ENCODE results near the gene VAV1. TPM values are rescaled to one million over a fixed set of nuclear protein-coding genes. Genes with fewer than 3 reads are reported as not detected.
A peak's percentile ranks its signal among the peaks of the same experiment; 100 is the strongest.

VAV1 gene
- total and polyA plus RNA-seq, 2 of the 8 experiments (the other 6 are each of a cell fraction or from before 2014, with no cell fraction given) = 0.21 to 0.22 TPM

DNA sequence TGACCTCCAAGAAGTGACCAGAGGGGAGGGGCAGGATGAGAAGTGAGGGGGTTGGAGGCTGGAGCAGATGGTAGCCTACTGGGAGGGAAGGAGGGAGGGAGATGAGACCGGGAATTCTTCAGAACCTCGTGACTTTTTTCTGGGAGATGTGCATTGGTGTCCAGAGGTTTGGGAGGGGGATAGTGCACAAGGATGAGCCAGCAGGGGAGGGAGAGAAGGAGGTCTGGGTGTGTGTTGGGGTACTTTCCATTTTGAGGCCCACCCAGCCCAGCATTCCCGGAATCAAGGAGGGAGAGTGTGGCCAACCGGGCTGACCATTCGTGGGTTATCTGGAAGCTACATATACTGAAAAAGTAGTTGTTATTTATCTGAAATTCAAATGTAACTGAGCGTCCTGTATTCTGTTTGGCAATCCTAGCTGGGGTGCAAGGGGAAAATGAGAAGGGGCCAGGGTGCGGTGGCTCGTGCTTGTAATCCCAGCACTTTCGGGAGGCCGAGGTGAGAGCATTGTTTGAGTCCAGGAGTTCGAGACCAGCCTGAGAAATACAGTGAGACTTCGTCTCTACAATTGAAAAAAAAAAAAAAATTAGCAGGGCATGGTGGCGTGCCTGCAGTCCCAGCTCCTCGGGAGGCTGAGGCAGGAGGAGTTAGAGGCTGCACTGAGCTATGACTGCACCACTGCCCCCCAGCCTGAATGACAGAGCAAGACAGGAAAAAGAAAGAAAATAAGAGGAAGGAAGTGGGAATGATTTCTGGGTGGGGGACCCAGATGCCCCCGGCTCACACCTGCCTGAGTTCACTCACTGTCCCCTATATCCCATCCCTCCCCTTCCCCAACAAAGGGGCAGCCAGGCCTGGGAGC is 47.6 kb upstream of the VAV1 start:
- H4K5ac ChIP-seq (ENCODE audit: insufficient read length, low read depth, low read length) = no peak overlapping the region
- no peak overlapping the region for H3K4ac ChIP-seq (replicated peaks; ENCODE audit: insufficient read length, low read depth, low read length)
- WGBS, 2 experiments (ENCODE audit: extremely low coverage in 1 of 2, insufficient coverage in 1 of 2, insufficient read length in 1 of 2, insufficient replicate concordance in 2 of 2, low coverage in 1 of 2, low lambda C conversion rate in 2 of 2, missing lambda C conversion rate in 1 of 2) = 83% methylated on average over 15 of the region's 15 CpGs; no CpG with 5 or more reads in 1 of the 2 experiments
- H2AFZ ChIP-seq (ENCODE audit: low read length) = no peak overlapping the region
- peaks cover under 1% of the 10 kb centered on the region; the same call in 1 of the 2 replicates for H3K23me2 ChIP-seq (ENCODE audit: low read depth, low read length)
- no peak overlapping the region for H2BK20ac ChIP-seq (ENCODE audit: low read length)
- 0 out of 2 replicates have a peak overlapping the region, but pooled peaks have one; percentile 39 for H2BK12ac ChIP-seq (ENCODE audit: low read depth, low read length)
- no peak overlapping the region for H4K91ac ChIP-seq (replicated peaks; ENCODE audit: insufficient read length, low read length)
- no peaks in the 10 kb centered on the region for H3K36me3 ChIP-seq (ENCODE audit: control insufficient read depth in 2 of 4, insufficient read depth in 4 of 4, low read length in 3 of 4)
- no peak overlapping the region for H3K18ac ChIP-seq (ENCODE audit: extremely low read depth, low read length)
- no peak overlapping the region for H3K27ac ChIP-seq (ENCODE audit: low read depth, low read length)
- DNase-seq (ENCODE audit: low read depth in 1 of 2, low spot score in 2 of 2) (no peak), FAIRE-seq (no peak)
- CTCF ChIA-PET (ENCODE audit: partially characterized antibody) = interaction anchor here (0.5 to 7.2 kb wide), 5 partner anchors 9 to 188 kb away, joined by 4 to 31 read pairs (median 5); partner anchors contain the start of gene GPR108
- no peak overlapping the region for H3K9ac ChIP-seq (replicated peaks in 1 of 4; ENCODE audit: extremely low read depth in 1 of 4, low read depth in 3 of 4, low read length in 3 of 4)
- H3K79me1 ChIP-seq (ENCODE audit: low read depth, low read length) = no peaks in the 10 kb centered on the region
- H3K9me3 ChIP-seq (ENCODE audit: insufficient read depth in 2 of 2, low read depth in 1 of 2, low read length in 1 of 2) = no peaks in the 10 kb centered on the region
- H4K8ac ChIP-seq (ENCODE audit: extremely low read depth, insufficient read depth, low read length) = no peak overlapping the region
- POLR2A ChIA-PET (ENCODE audit: partially characterized antibody) = interaction anchor here (0.7 to 3.6 kb wide), 6 partner anchors 9 to 194 kb away, joined by 3 to 14 read pairs (median 3); partner anchors contain the start of genes GPR108 and TNFSF9
- no peak for TF ChIP-seq RAD21 (IDR thresholded peaks at IDR 0.05 in 1 of 2, conservative IDR thresholded peaks at IDR 0.05 in 1 of 2; ENCODE audit: low read depth in 2 of 2, low read length in 2 of 2)
- no peak for TF ChIP-seq TEAD4 (IDR thresholded peaks at IDR 0.05; ENCODE audit: low read depth, low read length)
- TF ChIP-seq CBX8 (IDR thresholded peaks at IDR 0.05; ENCODE audit: borderline replicate concordance, low read depth, low read length) = no peak
- no peak for TF ChIP-seq KDM1A (IDR thresholded peaks at IDR 0.05; ENCODE audit: borderline replicate concordance, low read length)
- TF ChIP-seq TBP (IDR thresholded peaks at IDR 0.05; ENCODE audit: low read depth, low read length) = no peak
- no peak for TF ChIP-seq SP4 (IDR thresholded peaks at IDR 0.05; ENCODE audit: low read length)
- no peak for TF ChIP-seq SP1 (IDR thresholded peaks at IDR 0.05; ENCODE audit: low read depth, low read length)
- no peak for TF ChIP-seq SIN3A (conservative IDR thresholded peaks at IDR 0.05 in 1 of 2, IDR thresholded peaks at IDR 0.05 in 1 of 2; ENCODE audit: low read depth in 1 of 2, low read length in 2 of 2)
- no peak for TF ChIP-seq PHF8 (conservative IDR thresholded peaks at IDR 0.05; ENCODE audit: low read depth, low read length)
- TF ChIP-seq POLR2A (IDR thresholded peaks at IDR 0.05; ENCODE audit: control extremely low read depth in 1 of 2, low read depth in 2 of 2, low read length in 2 of 2) = no peak
- H3K79me2 ChIP-seq (ENCODE audit: control insufficient read depth in 1 of 2, insufficient read depth in 2 of 2, low read length in 2 of 2) = no peaks in the 10 kb centered on the region
- peaks cover 0 to 9% (median 5%) of the 10 kb centered on the region in 4 experiments; a peak in 5 of 7 replicates for H3K4me1 ChIP-seq (replicated peaks in 1 of 4; ENCODE audit: control insufficient read depth in 3 of 4, insufficient read depth in 4 of 4, low read length in 3 of 4)
- no peaks in the 10 kb centered on the region for H3K27me3 ChIP-seq (replicated peaks in 1 of 4; ENCODE audit: control insufficient read depth in 3 of 4, extremely low read depth in 1 of 4, insufficient read depth in 3 of 4, low read length in 3 of 4)
- no peak overlapping the region for H2AK5ac ChIP-seq (ENCODE audit: low read depth, low read length)
- H4K20me1 ChIP-seq (replicated peaks in 1 of 2; ENCODE audit: control insufficient read depth in 1 of 2, insufficient read depth in 2 of 2, low read length in 2 of 2) = no peaks in the 10 kb centered on the region
- no peak overlapping the region for H3K23ac ChIP-seq (ENCODE audit: insufficient read length)
- no peak overlapping the region for H2BK120ac ChIP-seq (replicated peaks; ENCODE audit: low read depth, low read length)
- no peak overlapping the region for H2BK15ac ChIP-seq (ENCODE audit: low read length)
- no peak overlapping the region for H2BK5ac ChIP-seq (ENCODE audit: low read depth, low read length)
- H3K14ac ChIP-seq (ENCODE audit: insufficient read length) = no peak overlapping the region
- no peak overlapping the region for H3K4me3 ChIP-seq (ENCODE audit: extremely low read depth in 1 of 4, insufficient read depth in 2 of 4, low read depth in 3 of 4, low read length in 4 of 4)
- H3K56ac ChIP-seq (replicated peaks; ENCODE audit: insufficient read length, low read depth, low read length) = no peak overlapping the region
- H3K4me2 ChIP-seq (ENCODE audit: insufficient read depth in 1 of 2, low read depth in 2 of 2, low read length in 2 of 2) = no peak overlapping the region

Measured in H1 (cell line).